Adrenal gland (tissue), 12 donors: ENCODE measurements around the gene ADARB2. TPM values are rescaled to one million over a fixed set of nuclear protein-coding genes. Genes with fewer than 3 reads are reported as not detected.

Source experiments
- DNase-seq, 7 donors: peaks; one replicate each; pipeline ENCODE4 v3.0.0-alpha.2; 2019 to 2020
- H3K27ac ChIP-seq, 5 donors: fragments of 200-600 bp; sonication (generic) in 4 of 5; 1 replicate in 3 of 5; 2 replicates in 2 of 5; pipeline versions ENCODE4 v1.5.1 to v1.8.0; 2016 to 2020; ENCODE audit warnings: mild to moderate bottlenecking in 1 of 5
- H3K27me3 ChIP-seq: fragments of 200-600 bp; 2 replicates; pipeline ENCODE4 v1.8.0; 2021
- H3K36me3 ChIP-seq, 2 donors: fragments of 200-600 bp; replicated peaks in 1 of 2; 1 replicate in 1 of 2; 2 replicates in 1 of 2; pipeline versions ENCODE4 v1.5.1 to v1.8.0; 2018 to 2022
- H3K4me1 ChIP-seq, 2 donors: fragments of 200-600 bp; replicated peaks in 1 of 2; 1 replicate in 1 of 2; 2 replicates in 1 of 2; pipeline versions ENCODE4 v1.5.1 to v1.8.0; 2018 to 2021
- H3K4me3 ChIP-seq, 4 donors: fragments of 200-600 bp; sonication (generic) in 3 of 4; one replicate each; pipeline ENCODE4 v1.5.1; 2016 to 2018
- H3K9me3 ChIP-seq, 3 donors: fragments of 200-600 bp; sonication (generic) in 1 of 3; replicated peaks in 1 of 3; 1 replicate in 2 of 3; 2 replicates in 1 of 3; pipeline versions ENCODE4 v1.5.1 to v1.8.0; 2016 to 2021
- POLR2A ChIP-seq, 2 donors: fragments of 450-650 bp; IDR thresholded peaks; one replicate each; pipeline ENCODE4 v1.6.1; 2017; ENCODE audit warnings: antibody characterized with exemption in 2 of 2, mild to moderate bottlenecking in 2 of 2, moderate library complexity in 1 of 2
- WGBS, 4 donors: extraction: QIAGEN DNeasy Blood & Tissue Kit in 2 of 4; methylation state at CpG; one replicate each; pipeline versions ENCODE4 v1.1.5 to v1.1.7; 2013 to 2017; 5-methylcytosine and 5-hydroxymethylcytosine counted together
- intact Hi-C, 2 donors: fragments of 100-400 bp; cut with DNase I; formaldehyde crosslinking; loops; one replicate each; pipeline versions ENCODE4 v1.14.1 to v1.15.0; 2022 to 2023
- polyA plus RNA-seq, 3 donors: library from polyadenylated mRNA; stranded (reverse); fragments of 200-250 nt in 2 of 3; fragments of 350-450 nt in 1 of 3; fragmentation: Illumina TruSeq in 1 of 3; extraction: RNeasy Lipid Tissue Mini Kit (QIAGEN cat#74804) in 1 of 3; gene quantifications; one replicate each; pipeline ENCODE4 v1.2.3, GENCODE V29; 2013 to 2014
- total RNA-seq, 9 donors: library from RNA; depleted of rRNA in 4 of 9; stranded (reverse); fragments of >200 nt in 4 of 9; fragments of 120-200 nt in 1 of 9; fragmentation: NEBNext Ultra II Directional in 1 of 9; extraction: Animal tissue kit (Norgen Biotek cat#: 25700) in 1 of 9; gene quantifications; one replicate each; pipeline versions ENCODE4 v1.1.0 to v1.2.4, GENCODE V29; 2013 to 2023
- TF ChIP-seq, protein P1 (sequence below), 6 experiments: fragments of 450-650 bp in 4 of 6; fragments of 200-600 bp in 2 of 6; sonication (generic) in 1 of 6; IDR thresholded peaks; 1 replicate in 5 of 6; 2 replicates in 1 of 6; pipeline versions ENCODE4 v1.5.1 to v1.8.0; 2016 to 2021; ENCODE audit warnings: antibody characterized with exemption in 6 of 6, mild to moderate bottlenecking in 2 of 6, moderate library complexity in 1 of 6
- donor health status: healthy with polysubstance abuse.
- donor health status: Bipolar disorder and iron deficiency.
- donor health status: DM: yes; HTN: yes; CAD: no.
- donor health status: DM: no; HTN: no; CAD: no.
- donor health status: DM: no; HTN: no; CAD: no.
- donor health status: DM: yes; HTN: yes; CAD: no.

ADARB2 gene
- total and polyA plus RNA-seq, 12 donors: 0.14 to 3.1 (median 0.91) TPM

DNA sequence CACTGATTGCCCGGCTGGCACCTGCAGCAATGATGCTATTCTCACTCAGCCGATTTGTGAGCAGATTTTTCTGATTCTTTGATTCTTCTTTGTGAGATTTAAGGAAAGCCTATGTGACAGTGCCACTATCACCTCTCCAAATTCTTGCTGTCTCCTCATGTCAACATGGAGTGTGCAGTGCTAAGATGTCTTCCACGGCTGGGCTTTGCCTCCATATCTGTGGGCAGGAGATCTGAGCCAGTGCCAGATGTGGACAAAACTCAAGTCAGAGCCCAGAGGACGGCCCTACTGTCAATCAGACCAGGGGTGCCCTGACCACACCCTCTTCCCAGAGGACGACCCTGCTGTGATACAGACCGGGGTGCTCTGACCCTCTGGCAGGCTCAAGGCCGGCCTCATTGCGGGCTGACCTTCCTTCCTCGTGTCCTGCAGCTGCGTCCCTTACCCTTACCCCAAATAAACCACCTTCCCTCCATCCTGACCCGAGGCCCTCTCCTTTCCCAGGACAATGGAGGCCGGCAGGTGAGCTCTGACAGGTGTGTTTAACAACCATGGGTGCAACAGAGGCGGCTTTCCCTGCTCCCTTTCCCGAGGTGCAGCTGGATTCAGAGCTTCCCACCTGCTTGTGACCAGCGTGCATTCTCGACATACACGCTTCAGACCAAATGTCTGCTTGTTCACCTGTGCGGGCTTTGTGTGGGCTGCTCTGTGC is 221.4 kb downstream of the ADARB2 start:
- no peak overlapping the region for H3K27ac ChIP-seq

DNA sequence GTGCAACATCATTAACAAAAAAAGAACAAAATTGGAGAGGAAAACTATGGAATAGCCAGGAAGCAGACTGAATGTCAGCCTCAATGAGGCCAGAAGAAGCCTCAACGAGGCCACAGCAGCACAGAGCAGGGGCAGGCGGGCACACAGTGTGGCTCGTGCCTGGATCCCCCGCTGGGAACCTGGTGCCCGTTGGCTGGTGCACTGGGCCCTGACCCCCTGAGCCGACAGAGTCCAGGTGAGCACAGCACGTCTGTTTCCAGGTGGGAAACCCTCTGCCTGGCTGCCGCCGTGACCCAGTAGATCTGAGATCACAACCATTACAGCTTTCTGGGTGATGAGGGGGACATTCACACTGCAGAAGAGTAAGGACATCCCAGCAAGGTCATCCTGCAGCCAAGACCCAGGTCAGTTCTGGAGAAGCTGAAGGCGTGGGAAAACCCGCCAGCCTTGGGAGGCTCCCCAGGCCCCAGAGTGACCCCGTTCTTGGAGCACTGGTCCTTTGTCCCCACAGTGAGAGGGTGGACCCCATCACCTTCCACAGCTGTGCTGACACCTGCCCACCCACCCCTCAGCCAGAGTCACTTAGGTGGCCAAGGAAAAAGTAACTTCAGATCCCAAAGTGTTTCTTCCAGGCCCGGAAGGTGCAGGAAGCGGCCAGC is 222.1 kb downstream of the ADARB2 start:
- Histone ChIP-seq H3K36me3 (no peaks in the 10 kb centered on the region), H3K4me1 (no peaks in the 10 kb centered on the region), H3K9me3 (no peaks in the 10 kb centered on the region), H3K4me3 (no peak overlapping the region), H3K27ac (no peak overlapping the region), H3K27me3 (no peaks in the 10 kb centered on the region)
- 81 to 94% (median 91%) methylated on average over 3 to 14 of the region's 14 CpGs for WGBS, 4 donors
- no peak for TF ChIP-seq POLR2A (IDR thresholded peaks at IDR 0.05)
- TF ChIP-seq, protein P1, sequence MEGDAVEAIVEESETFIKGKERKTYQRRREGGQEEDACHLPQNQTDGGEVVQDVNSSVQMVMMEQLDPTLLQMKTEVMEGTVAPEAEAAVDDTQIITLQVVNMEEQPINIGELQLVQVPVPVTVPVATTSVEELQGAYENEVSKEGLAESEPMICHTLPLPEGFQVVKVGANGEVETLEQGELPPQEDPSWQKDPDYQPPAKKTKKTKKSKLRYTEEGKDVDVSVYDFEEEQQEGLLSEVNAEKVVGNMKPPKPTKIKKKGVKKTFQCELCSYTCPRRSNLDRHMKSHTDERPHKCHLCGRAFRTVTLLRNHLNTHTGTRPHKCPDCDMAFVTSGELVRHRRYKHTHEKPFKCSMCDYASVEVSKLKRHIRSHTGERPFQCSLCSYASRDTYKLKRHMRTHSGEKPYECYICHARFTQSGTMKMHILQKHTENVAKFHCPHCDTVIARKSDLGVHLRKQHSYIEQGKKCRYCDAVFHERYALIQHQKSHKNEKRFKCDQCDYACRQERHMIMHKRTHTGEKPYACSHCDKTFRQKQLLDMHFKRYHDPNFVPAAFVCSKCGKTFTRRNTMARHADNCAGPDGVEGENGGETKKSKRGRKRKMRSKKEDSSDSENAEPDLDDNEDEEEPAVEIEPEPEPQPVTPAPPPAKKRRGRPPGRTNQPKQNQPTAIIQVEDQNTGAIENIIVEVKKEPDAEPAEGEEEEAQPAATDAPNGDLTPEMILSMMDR (IDR thresholded peaks at IDR 0.05): no peak
- DNase-seq: no peak
- intact Hi-C loops: no loop called here

More for the DNA sequence above, 221.4 kb downstream of the ADARB2 start:
- Histone ChIP-seq H3K9me3 (no peaks in the 10 kb centered on the region), H3K36me3 (no peaks in the 10 kb centered on the region), H3K27me3 (no peaks in the 10 kb centered on the region), H3K4me3 (no peak overlapping the region), H3K4me1 (no peaks in the 10 kb centered on the region)
- intact Hi-C loops: no loop called here
- no peak for DNase-seq
- TF ChIP-seq, protein P1 (IDR thresholded peaks at IDR 0.05): no peak
- TF ChIP-seq POLR2A (IDR thresholded peaks at IDR 0.05): no peak
- 62 to 77% (median 73%) methylated on average over 12 to 18 of the region's 18 CpGs for WGBS, 4 donors

DNA sequence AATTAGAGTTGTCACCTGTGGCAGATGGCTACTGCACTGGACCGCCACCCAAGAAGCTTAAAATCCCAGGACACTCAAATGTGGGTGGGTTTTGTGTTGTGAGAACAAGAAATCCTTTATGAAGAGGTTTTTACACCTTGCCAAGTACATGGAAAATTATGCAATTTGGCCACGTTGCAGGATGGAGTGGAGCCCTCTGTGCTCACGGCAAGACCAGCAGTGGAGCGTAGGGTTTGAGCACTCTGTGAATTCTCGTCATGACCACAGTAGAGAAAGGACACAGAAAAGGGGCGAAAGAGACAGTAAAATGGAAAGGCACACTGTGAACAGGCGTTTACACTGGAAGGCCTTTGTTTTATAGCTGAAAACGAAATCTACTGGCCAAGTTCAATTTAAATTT is 222.6 kb downstream of the ADARB2 start:
- WGBS, 4 donors: 71 to 80% (median 74%) methylated on average over 8 of the region's 8 CpGs
- no peak overlapping the region for H3K27ac ChIP-seq
- intact Hi-C loops: no loop called here
- no peaks in the 10 kb centered on the region for H3K36me3 ChIP-seq
- no peaks in the 10 kb centered on the region for H3K4me1 ChIP-seq
- no peaks in the 10 kb centered on the region for H3K27me3 ChIP-seq
- no peak for DNase-seq
- H3K9me3 ChIP-seq: no peaks in the 10 kb centered on the region
- no peak overlapping the region for H3K4me3 ChIP-seq
- TF ChIP-seq, protein P1 (IDR thresholded peaks at IDR 0.05): no peak
- no peak for TF ChIP-seq POLR2A (IDR thresholded peaks at IDR 0.05)

DNA sequence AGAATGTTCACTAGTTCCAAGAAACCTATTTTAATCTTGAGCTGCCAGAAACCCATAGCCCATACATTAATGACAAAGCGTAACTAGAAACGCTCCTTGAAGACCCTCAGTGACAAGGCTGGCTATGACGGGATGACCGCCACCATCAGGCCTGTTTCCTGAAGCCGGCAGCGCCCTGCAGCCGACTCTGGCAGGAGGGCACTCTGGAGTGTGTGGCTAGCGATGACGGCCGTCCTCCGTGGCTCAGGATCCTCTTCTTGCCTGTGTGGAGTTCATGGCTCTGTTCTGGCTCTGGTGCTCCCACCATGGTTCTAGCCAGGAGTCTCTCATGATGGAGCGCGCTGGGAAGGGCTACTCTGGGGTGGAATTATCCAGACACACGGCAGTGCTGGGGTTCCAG is 224.1 kb downstream of the ADARB2 start:
- DNase-seq: no peak
- H3K27me3 ChIP-seq: no peaks in the 10 kb centered on the region
- TF ChIP-seq, protein P1 (IDR thresholded peaks at IDR 0.05): no peak
- TF ChIP-seq POLR2A (IDR thresholded peaks at IDR 0.05): no peak
- no peak overlapping the region for H3K27ac ChIP-seq
- no peaks in the 10 kb centered on the region for H3K9me3 ChIP-seq
- WGBS, 4 donors: 70 to 89% (median 83%) methylated on average over 7 to 14 of the region's 14 CpGs
- no peaks in the 10 kb centered on the region for H3K36me3 ChIP-seq
- no peaks in the 10 kb centered on the region for H3K4me1 ChIP-seq
- intact Hi-C loops: no loop called here
- H3K4me3 ChIP-seq: no peak overlapping the region
